ENCODE data around the gene CLTC.

DNA sequence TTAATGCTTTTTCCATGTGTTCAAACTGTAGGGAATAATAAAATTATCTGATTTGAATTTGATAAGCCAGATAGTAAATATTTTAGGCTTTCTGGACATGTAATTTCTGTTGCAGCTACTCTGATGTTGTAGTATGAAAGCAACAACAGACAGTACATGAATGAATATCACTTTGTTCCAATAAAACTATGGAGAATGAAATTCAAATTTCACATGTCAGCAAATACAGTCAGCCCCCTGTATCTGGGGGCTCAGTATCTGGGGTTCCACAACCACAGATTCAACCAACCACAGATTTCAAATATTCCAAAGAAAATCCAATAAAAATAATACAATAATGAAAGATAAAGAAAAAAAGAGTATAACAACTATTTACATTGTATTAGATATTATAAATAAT is 8.2 kb upstream of the CLTC start:
- TF ChIP-seq POLR2A (IDR thresholded peaks at IDR 0.05) (no peak), CTCF (IDR thresholded peaks at IDR 0.05) (no peak)
